Neural cell (in vitro differentiated cells): Measurements from ENCODE around the gene C22orf23. TPM values are rescaled to one million over a fixed set of nuclear protein-coding genes. Genes with fewer than 3 reads are reported as not detected.

Source experiments
- H2AFZ ChIP-seq: fragments of 200-600, 300-800 bp; sonication (generic), shearing (Covaris generic); 2 replicates; pipeline ENCODE4 v1.6.0; 2014; ENCODE audit warnings: low read depth, mild to moderate bottlenecking, antibody characterized with exemption, low read length, moderate library complexity
- H3F3A ChIP-seq: fragments of 200-600 bp; shearing (Covaris generic); 2 replicates; pipeline ENCODE4 v1.6.1; 2016; ENCODE audit warnings: mild to moderate bottlenecking, moderate library complexity, mixed read lengths, antibody characterized with exemption, low read length; ENCODE audit not compliant: insufficient read depth, poor library complexity, severe bottlenecking
- H3K27ac ChIP-seq: fragments of 200-600, 300-800 bp; sonication (generic), shearing (Covaris generic); 2 replicates; pipeline ENCODE4 v1.5.1; 2014; ENCODE audit warnings: mild to moderate bottlenecking, low read length, moderate library complexity
- H3K27me3 ChIP-seq: fragments of 300-800, 200-600 bp; sonication (generic), shearing (Covaris generic); 2 replicates; pipeline ENCODE4 v1.6.0; 2014; ENCODE audit warnings: mild to moderate bottlenecking, low read depth, low read length, moderate library complexity; ENCODE audit not compliant: insufficient read depth
- H3K36me3 ChIP-seq: fragments of 300-800, 200-600 bp; sonication (generic), shearing (Covaris generic); 2 replicates; pipeline ENCODE4 v1.5.1; 2014; ENCODE audit warnings: mild to moderate bottlenecking, antibody characterized with exemption, low read length, moderate library complexity; ENCODE audit not compliant: insufficient read depth
- H3K4me2 ChIP-seq: fragments of 300-800, 200-600 bp; sonication (generic), shearing (Covaris generic); 2 replicates; pipeline ENCODE4 v1.6.0; 2014; ENCODE audit warnings: mild to moderate bottlenecking, low read length
- H3K4me3 ChIP-seq: fragments of 300-800, 200-600 bp; sonication (generic), shearing (Covaris generic); 2 replicates; pipeline ENCODE4 v1.5.1; 2014; ENCODE audit warnings: mild to moderate bottlenecking, low read length, moderate library complexity
- H3K79me2 ChIP-seq: fragments of 200-600 bp; shearing (Covaris generic); replicated peaks from 2 replicates; pipeline ENCODE4 v1.6.0; 2014; ENCODE audit warnings: mild to moderate bottlenecking, low read length, moderate library complexity; ENCODE audit not compliant: insufficient read depth
- H3K9ac ChIP-seq: fragments of 300-800, 200-600 bp; sonication (generic), shearing (Covaris generic); 2 replicates; pipeline ENCODE4 v1.6.1; 2016; ENCODE audit warnings: mild to moderate bottlenecking, low read length, mixed read lengths
- H3K9me2 ChIP-seq: fragments of 200-600 bp; shearing (Covaris generic); 2 replicates; pipeline ENCODE4 v1.6.1; 2016; ENCODE audit warnings: mild to moderate bottlenecking, low read length, mixed read lengths; ENCODE audit not compliant: insufficient read depth
- H3K9me3 ChIP-seq: fragments of 200-600, 300-800 bp; sonication (generic), shearing (Covaris generic); 2 replicates; pipeline ENCODE4 v1.6.1; 2016; ENCODE audit warnings: mild to moderate bottlenecking, mixed run types, low read length, moderate library complexity, mixed read lengths
- H4K20me1 ChIP-seq: fragments of 200-600 bp; shearing (Covaris generic); 2 replicates; pipeline ENCODE4 v1.6.1; 2016; ENCODE audit warnings: mild to moderate bottlenecking, mixed run types; ENCODE audit not compliant: insufficient read depth
- EP300 ChIP-seq: fragments of 450-650 bp; conservative IDR thresholded peaks from 2 replicates; pipeline ENCODE4 v1.6.1; 2014; ENCODE audit warnings: antibody characterized with exemption, mild to moderate bottlenecking, moderate library complexity; ENCODE audit not compliant: poor library complexity, severe bottlenecking
- EZH2 ChIP-seq: fragments of 200-600, 300-800 bp; shearing (Covaris generic), sonication (generic); IDR thresholded peaks from 2 replicates; pipeline ENCODE4 v1.6.1; 2014; ENCODE audit warnings: antibody characterized with exemption, low read length, borderline replicate concordance, mild to moderate bottlenecking; ENCODE audit not compliant: insufficient read depth, poor library complexity, severe bottlenecking
- MXI1 ChIP-seq: fragments of 450-650 bp; conservative IDR thresholded peaks from 2 replicates; pipeline ENCODE4 v1.6.1; 2014; ENCODE audit warnings: antibody characterized with exemption, mild to moderate bottlenecking; ENCODE audit not compliant: poor library complexity, severe bottlenecking
- POLR2AphosphoS5 ChIP-seq: IDR thresholded peaks from 2 replicates; pipeline ENCODE4 v1.6.1; 2012
- RAD21 ChIP-seq: fragments of 450-650 bp; conservative IDR thresholded peaks from 2 replicates; pipeline ENCODE4 v1.6.1; 2014; ENCODE audit warnings: antibody characterized with exemption, mild to moderate bottlenecking, moderate library complexity
- SMC3 ChIP-seq: fragments of 450-650 bp; conservative IDR thresholded peaks from 2 replicates; pipeline ENCODE4 v1.6.1; 2014; ENCODE audit warnings: antibody characterized with exemption, mild to moderate bottlenecking, moderate library complexity; ENCODE audit not compliant: poor library complexity
- TAF1 ChIP-seq: IDR thresholded peaks from 2 replicates; pipeline ENCODE4 v1.6.1; 2012; ENCODE audit warnings: low read depth
- polyA plus RNA-seq: library from polyadenylated mRNA; depleted of rRNA; stranded (reverse); fragments of >200 nt; gene quantifications from 2 replicates; pipeline ENCODE4 v1.2.3, GENCODE V29; 2014
- TF ChIP-seq, protein P1 (sequence below): IDR thresholded peaks from 2 replicates; pipeline ENCODE4 v1.6.1; 2012; ENCODE audit warnings: borderline replicate concordance
- TF ChIP-seq, protein P2 (sequence below): fragments of 450-650 bp; IDR thresholded peaks from 2 replicates; pipeline ENCODE4 v1.5.1; 2014; ENCODE audit warnings: antibody characterized with exemption, mild to moderate bottlenecking, moderate library complexity; ENCODE audit not compliant: poor library complexity, severe bottlenecking

The C22orf23 gene
- polyA plus RNA-seq, 1 donor from 2014 or later: 1.3 TPM

DNA sequence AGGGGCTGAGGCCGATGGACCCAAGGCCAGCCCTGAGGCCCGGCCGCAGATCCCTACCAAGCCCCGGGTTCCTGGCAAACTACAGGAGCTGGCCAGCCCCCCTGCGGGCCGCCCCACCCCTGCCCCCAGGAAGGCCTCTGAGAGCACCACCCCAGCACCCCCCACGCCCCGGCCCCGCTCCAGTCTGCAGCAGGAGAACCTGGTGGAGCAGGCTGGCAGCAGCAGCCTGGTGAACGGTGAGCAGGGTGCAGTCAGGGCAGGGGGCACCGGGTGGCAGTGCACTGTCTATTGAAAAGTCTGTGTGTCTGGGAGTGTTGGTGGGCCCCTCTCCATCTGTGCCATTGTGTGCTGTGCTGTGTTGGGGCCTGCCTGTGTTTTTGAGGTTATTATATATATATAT lies 31.2 kb downstream of the C22orf23 start:
- Histone ChIP-seq H4K20me1 (no peaks in the 10 kb centered on the region), H3K9ac (no peak overlapping the region), H3K27me3 (no peaks in the 10 kb centered on the region), H3K4me2 (no peak overlapping the region), H3K36me3 (no peaks in the 10 kb centered on the region), H3F3A (no peaks in the 10 kb centered on the region), H3K79me2 (no peaks in the 10 kb centered on the region), H2AFZ (no peak overlapping the region), H3K4me3 (no peak overlapping the region), H3K9me3 (no peaks in the 10 kb centered on the region), H3K9me2 (no peaks in the 10 kb centered on the region), H3K27ac (no peak overlapping the region)
- TF ChIP-seq SMC3 (no peak), MXI1 (no peak)

DNA sequence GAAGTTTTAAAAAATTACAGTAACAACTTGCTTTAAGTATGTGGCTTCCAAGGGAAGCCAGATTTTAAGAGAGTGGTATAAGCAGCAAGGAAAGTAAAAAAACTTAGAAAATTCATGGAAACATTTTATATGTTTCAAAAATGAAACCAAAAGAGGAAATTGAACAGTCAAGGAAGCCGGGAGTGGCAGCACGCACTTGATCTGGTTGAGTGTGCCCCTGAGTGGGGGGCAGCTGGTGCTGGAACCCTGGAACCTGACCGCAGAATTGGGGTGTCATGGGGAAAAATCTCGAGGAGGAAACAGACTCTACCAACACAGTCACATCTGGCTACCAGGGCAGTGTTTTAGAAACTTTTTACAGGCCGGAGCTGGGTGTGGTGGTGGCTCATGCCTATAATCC lies 33.3 kb downstream of the C22orf23 start:
- Histone ChIP-seq H3K27ac (no peak overlapping the region), H3K4me3 (no peak overlapping the region), H3K9me2 (no peaks in the 10 kb centered on the region), H3K9ac (no peak overlapping the region), H4K20me1 (no peaks in the 10 kb centered on the region), H2AFZ (no peak overlapping the region), H3F3A (no peaks in the 10 kb centered on the region), H3K9me3 (no peaks in the 10 kb centered on the region), H3K36me3 (no peaks in the 10 kb centered on the region), H3K79me2 (no peaks in the 10 kb centered on the region), H3K27me3 (no peaks in the 10 kb centered on the region), H3K4me2 (no peak overlapping the region)
- TF ChIP-seq POLR2AphosphoS5: no peak
- TF ChIP-seq RAD21: no peak
- TF ChIP-seq EP300: no peak
- no peak for TF ChIP-seq MXI1
- TF ChIP-seq TAF1: no peak
- no peak for TF ChIP-seq SMC3
- TF ChIP-seq, protein P1, sequence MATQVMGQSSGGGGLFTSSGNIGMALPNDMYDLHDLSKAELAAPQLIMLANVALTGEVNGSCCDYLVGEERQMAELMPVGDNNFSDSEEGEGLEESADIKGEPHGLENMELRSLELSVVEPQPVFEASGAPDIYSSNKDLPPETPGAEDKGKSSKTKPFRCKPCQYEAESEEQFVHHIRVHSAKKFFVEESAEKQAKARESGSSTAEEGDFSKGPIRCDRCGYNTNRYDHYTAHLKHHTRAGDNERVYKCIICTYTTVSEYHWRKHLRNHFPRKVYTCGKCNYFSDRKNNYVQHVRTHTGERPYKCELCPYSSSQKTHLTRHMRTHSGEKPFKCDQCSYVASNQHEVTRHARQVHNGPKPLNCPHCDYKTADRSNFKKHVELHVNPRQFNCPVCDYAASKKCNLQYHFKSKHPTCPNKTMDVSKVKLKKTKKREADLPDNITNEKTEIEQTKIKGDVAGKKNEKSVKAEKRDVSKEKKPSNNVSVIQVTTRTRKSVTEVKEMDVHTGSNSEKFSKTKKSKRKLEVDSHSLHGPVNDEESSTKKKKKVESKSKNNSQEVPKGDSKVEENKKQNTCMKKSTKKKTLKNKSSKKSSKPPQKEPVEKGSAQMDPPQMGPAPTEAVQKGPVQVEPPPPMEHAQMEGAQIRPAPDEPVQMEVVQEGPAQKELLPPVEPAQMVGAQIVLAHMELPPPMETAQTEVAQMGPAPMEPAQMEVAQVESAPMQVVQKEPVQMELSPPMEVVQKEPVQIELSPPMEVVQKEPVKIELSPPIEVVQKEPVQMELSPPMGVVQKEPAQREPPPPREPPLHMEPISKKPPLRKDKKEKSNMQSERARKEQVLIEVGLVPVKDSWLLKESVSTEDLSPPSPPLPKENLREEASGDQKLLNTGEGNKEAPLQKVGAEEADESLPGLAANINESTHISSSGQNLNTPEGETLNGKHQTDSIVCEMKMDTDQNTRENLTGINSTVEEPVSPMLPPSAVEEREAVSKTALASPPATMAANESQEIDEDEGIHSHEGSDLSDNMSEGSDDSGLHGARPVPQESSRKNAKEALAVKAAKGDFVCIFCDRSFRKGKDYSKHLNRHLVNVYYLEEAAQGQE: no peak
- TF ChIP-seq EZH2: no peak
- TF ChIP-seq, protein P2, sequence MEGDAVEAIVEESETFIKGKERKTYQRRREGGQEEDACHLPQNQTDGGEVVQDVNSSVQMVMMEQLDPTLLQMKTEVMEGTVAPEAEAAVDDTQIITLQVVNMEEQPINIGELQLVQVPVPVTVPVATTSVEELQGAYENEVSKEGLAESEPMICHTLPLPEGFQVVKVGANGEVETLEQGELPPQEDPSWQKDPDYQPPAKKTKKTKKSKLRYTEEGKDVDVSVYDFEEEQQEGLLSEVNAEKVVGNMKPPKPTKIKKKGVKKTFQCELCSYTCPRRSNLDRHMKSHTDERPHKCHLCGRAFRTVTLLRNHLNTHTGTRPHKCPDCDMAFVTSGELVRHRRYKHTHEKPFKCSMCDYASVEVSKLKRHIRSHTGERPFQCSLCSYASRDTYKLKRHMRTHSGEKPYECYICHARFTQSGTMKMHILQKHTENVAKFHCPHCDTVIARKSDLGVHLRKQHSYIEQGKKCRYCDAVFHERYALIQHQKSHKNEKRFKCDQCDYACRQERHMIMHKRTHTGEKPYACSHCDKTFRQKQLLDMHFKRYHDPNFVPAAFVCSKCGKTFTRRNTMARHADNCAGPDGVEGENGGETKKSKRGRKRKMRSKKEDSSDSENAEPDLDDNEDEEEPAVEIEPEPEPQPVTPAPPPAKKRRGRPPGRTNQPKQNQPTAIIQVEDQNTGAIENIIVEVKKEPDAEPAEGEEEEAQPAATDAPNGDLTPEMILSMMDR: no peak
